Esophagus squamous epithelium (tissue), 5 donors: ENCODE data around the gene HECW1. TPM values are rescaled to one million over a fixed set of nuclear protein-coding genes. Genes with fewer than 3 reads are reported as not detected.
A peak's percentile ranks its signal among the peaks of the same experiment; 100 is the strongest.

ENCODE experiments used
- DNase-seq: peaks from one replicate; lab custom pipeline; 2025; lab: John Stamatoyannopoulos, UW
- H3K27ac ChIP-seq, 4 donors: fragments of 200-600 bp; sonication (generic); one replicate each; pipeline ENCODE4 v1.5.1; 2016 to 2019; ENCODE audit warnings: mild to moderate bottlenecking in 1 of 4
- H3K27me3 ChIP-seq, 4 donors: fragments of 200-600 bp; sonication (generic); 1 replicate in 3 of 4; 2 replicates in 1 of 4; pipeline versions ENCODE4 v1.5.1 to v1.6.0; 2017 to 2021; ENCODE audit warnings: antibody characterized with exemption in 1 of 4
- H3K36me3 ChIP-seq, 3 donors: fragments of 200-600 bp; sonication (generic); one replicate each; pipeline ENCODE4 v1.5.1; 2016 to 2019
- H3K4me1 ChIP-seq, 3 donors: fragments of 200-600 bp; sonication (generic); one replicate each; pipeline ENCODE4 v1.5.1; 2017 to 2019
- H3K4me3 ChIP-seq, 4 donors: fragments of 200-600 bp; sonication (generic); 1 replicate in 3 of 4; 2 replicates in 1 of 4; pipeline ENCODE4 v1.5.1; 2016 to 2019; ENCODE audit warnings: mild to moderate bottlenecking in 2 of 4, moderate library complexity in 1 of 4
- H3K9me3 ChIP-seq, 3 donors: fragments of 200-600 bp; sonication (generic); one replicate each; pipeline ENCODE4 v1.5.1; 2016 to 2019
- POLR2A ChIP-seq, 4 donors: fragments of 450-650 bp; IDR thresholded peaks; one replicate each; pipeline ENCODE4 v1.6.1; 2017; ENCODE audit warnings: antibody characterized with exemption in 4 of 4, mild to moderate bottlenecking in 4 of 4, moderate library complexity in 3 of 4
- WGBS, 2 donors: methylation state at CpG; one replicate each; pipeline ENCODE4 v1.1.5; 2018; 5-methylcytosine and 5-hydroxymethylcytosine counted together
- intact Hi-C: fragments of 100-400 bp; cut with DNase I; formaldehyde crosslinking; loops from one replicate; pipeline ENCODE4 v1.15.0; 2022
- total RNA-seq, 4 donors: library from RNA; depleted of rRNA; stranded (reverse); fragments of >200 nt; gene quantifications; one replicate each; pipeline ENCODE4 v1.1.0, GENCODE V29; 2016
- TF ChIP-seq, protein P1 (sequence below), 6 experiments: fragments of 450-650 bp in 4 of 6; fragments of 200-600 bp in 2 of 6; sonication (generic) in 2 of 6; IDR thresholded peaks; one replicate each; pipeline ENCODE4 v1.5.1; 2016 to 2019; ENCODE audit warnings: antibody characterized with exemption in 6 of 6, mild to moderate bottlenecking in 4 of 6, moderate library complexity in 4 of 6
- donor health status: DM: yes; HTN: yes; CAD: no.

The HECW1 gene
- total RNA-seq, 4 donors from 2014 or later: 0.18 to 0.57 (median 0.19) TPM; not detected in 1

DNA sequence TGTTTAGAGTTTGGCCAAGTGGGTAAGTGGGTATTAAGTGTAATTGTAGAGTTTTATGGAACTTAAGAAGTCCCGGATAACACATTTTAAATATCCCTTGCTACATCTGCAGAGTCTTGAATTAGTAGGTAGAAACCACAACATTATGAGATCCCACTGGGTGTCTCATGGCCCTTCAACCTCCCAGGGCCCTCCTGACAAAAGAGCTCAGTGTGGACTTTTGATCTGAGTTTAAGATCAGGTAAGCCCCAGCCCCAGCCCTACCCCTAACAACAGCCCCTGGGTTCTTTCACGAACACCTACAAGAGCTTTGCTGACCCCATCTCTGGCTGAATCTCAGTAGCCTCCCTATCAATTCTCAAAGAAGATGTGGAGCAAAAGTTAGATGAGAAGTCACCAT lies 405.0 kb downstream of the HECW1 start:
- DNase-seq: no peak
- peaks cover 0 to 4% (median under 1%) of the 10 kb centered on the region in 3 donors for H3K4me1 ChIP-seq
- H3K4me3 ChIP-seq: no peak overlapping the region
- peak overlapping the region in 1 of 4 donors; percentile 33 for H3K27ac ChIP-seq
- TF ChIP-seq POLR2A (IDR thresholded peaks at IDR 0.05): no peak
- TF ChIP-seq, protein P1, sequence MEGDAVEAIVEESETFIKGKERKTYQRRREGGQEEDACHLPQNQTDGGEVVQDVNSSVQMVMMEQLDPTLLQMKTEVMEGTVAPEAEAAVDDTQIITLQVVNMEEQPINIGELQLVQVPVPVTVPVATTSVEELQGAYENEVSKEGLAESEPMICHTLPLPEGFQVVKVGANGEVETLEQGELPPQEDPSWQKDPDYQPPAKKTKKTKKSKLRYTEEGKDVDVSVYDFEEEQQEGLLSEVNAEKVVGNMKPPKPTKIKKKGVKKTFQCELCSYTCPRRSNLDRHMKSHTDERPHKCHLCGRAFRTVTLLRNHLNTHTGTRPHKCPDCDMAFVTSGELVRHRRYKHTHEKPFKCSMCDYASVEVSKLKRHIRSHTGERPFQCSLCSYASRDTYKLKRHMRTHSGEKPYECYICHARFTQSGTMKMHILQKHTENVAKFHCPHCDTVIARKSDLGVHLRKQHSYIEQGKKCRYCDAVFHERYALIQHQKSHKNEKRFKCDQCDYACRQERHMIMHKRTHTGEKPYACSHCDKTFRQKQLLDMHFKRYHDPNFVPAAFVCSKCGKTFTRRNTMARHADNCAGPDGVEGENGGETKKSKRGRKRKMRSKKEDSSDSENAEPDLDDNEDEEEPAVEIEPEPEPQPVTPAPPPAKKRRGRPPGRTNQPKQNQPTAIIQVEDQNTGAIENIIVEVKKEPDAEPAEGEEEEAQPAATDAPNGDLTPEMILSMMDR (IDR thresholded peaks at IDR 0.05): no peak
- intact Hi-C loops: no loop called here
- no peaks in the 10 kb centered on the region for H3K27me3 ChIP-seq
- 92 to 94% methylated on average over 1 to 2 of the region's 2 CpGs for WGBS, 2 donors
- H3K36me3 ChIP-seq: no peaks in the 10 kb centered on the region
- H3K9me3 ChIP-seq: no peaks in the 10 kb centered on the region

DNA sequence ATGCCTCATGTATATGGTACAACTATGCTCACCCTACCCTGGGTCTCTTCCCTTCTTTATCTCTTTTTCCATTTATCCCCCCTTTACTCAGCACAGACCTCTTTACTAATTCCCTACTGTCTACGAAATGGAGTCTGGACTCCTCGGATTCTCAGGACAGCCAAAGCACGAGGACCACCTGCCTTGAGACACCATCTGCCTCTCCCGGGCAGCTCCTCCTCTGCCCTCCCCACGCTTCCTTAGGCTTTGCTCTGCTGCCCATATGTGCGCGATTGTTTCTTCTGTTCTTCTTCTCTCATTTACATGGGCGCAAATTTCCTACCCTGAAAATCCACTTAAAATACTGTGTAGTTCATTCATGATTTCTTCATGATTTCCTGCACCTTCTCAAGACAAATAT lies 407.8 kb downstream of the HECW1 start:
- H3K36me3 ChIP-seq: no peaks in the 10 kb centered on the region
- H3K9me3 ChIP-seq: no peaks in the 10 kb centered on the region
- whole genome bisulfite sequencing, 2 donors: 88 to 95% methylated on average over 8 of the region's 8 CpGs
- H3K4me1 ChIP-seq: peaks cover 0 to 7% (median 4%) of the 10 kb centered on the region in 3 donors
- no peaks in the 10 kb centered on the region for H3K27me3 ChIP-seq
- H3K27ac ChIP-seq: no peak overlapping the region
- DNase-seq: no peak
- intact Hi-C loops: no loop called here
- H3K4me3 ChIP-seq: no peak overlapping the region
- no peak for TF ChIP-seq POLR2A (IDR thresholded peaks at IDR 0.05)
- TF ChIP-seq, protein P1 (IDR thresholded peaks at IDR 0.05): no peak

DNA sequence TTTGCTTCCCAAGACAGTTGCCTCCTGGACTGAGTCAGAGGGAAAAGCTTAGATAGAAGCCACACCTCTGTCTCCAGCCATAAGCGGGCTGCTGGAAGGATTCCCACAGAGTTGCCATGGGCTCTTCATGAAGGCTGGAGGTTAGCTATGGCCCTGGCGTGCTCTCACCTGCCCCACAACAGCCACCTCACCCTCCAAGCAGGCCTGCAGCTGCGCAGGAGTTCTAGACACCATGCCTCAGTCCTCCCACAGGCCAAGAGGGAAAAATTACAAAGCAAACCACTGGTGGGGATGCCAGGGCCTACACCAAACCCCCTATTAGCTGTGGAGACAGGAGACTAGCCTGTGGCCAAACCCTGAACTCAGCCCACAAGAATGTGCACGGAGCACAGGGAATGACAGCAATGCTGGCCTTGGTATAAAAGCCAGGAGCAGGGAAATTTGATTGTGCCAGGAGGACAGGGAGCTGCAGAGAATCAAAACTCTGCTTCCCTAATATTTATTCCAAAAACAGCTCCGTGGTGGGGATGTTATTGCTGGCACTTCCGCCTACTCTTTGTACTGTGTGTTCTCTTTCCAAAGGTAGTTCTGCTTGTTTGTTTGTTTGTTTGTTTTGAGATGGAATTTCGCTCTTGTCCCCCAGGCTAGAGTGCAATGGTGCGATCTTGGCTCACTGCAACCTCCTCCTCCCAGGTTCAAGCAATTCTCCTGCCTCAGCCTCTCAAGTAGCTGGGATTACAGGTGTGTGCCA lies 410.1 kb downstream of the HECW1 start:
- 62 to 79% methylated on average over 5 to 6 of the region's 8 CpGs for WGBS, 2 donors
- peaks cover 0 to 7% (median 4%) of the 10 kb centered on the region in 3 donors for H3K4me1 ChIP-seq
- no peaks in the 10 kb centered on the region for H3K9me3 ChIP-seq
- H3K36me3 ChIP-seq: no peaks in the 10 kb centered on the region
- peak overlapping the region in 2 of 4 donors; percentile 22 to 25 for H3K27ac ChIP-seq
- H3K4me3 ChIP-seq: no peak overlapping the region
- intact Hi-C loops: no loop called here
- H3K27me3 ChIP-seq: no peaks in the 10 kb centered on the region
- no peak for DNase-seq
- no peak for TF ChIP-seq POLR2A (IDR thresholded peaks at IDR 0.05)
- TF ChIP-seq, protein P1 (IDR thresholded peaks at IDR 0.05): no peak

DNA sequence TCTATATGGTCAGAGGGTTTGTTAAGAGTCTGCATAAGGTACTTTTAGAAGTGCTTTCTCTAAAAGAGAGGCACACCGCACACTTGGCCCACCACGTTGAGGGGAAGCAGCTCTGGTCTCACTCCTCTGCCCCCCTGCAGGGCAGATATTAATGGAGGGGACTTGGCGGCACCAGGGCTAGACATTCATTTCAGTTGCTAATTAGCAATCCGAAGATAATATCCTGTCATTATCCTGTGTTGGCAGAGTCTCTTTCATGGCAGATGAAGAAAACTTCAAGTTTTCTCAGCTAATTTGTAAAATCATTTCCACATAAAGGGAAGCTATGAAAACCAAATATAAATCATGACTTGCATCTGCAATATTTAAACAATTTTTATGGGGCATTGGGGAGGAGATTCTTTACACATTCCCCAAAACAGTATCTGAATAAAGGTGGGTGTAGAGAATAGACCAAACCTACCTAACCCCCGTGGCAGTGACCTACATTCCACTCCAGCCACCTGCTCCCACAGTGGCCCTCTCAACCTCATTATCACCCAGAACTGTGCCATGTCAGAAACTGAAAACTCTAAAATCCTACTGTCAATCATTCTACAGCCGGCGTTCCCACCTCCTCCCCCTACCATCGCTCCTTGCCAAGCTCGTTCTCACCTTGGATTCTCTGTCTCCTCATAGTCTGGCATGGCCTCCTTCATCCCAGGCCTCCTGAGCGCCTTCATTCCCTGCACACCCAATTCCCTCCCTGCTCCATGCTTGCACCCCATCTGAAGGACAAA lies 416.3 kb downstream of the HECW1 start:
- TF ChIP-seq, protein P1 (IDR thresholded peaks at IDR 0.05): no peak
- no peak for TF ChIP-seq POLR2A (IDR thresholded peaks at IDR 0.05)
- Histone ChIP-seq H3K9me3 (no peaks in the 10 kb centered on the region), H3K4me3 (no peak overlapping the region), H3K27ac (no peak overlapping the region), H3K4me1 (peaks cover 0 to 4% (median 3%) of the 10 kb centered on the region in 3 donors), H3K27me3 (no peaks in the 10 kb centered on the region), H3K36me3 (no peaks in the 10 kb centered on the region)
- 83 to 91% methylated on average over 10 of the region's 10 CpGs for WGBS, 2 donors
- DNase-seq: no peak
- intact Hi-C loops: no loop called here
